H1 (cell line): ENCODE results near the gene PCSK9. TPM values are rescaled to one million over a fixed set of nuclear protein-coding genes. Genes with fewer than 3 reads are reported as not detected.

Experiments used
- CTCF ChIA-PET: fragments of 300-600 bp; sonication (Branson Sonifier 250); formaldehyde crosslinking; loops from one replicate; lab custom pipeline; 2021; ENCODE audit not compliant: partially characterized antibody; lab: Charles Lee
- POLR2A ChIA-PET: fragments of 300-600 bp; sonication (Branson Sonifier 250); formaldehyde crosslinking; loops from one replicate; lab custom pipeline; 2021; ENCODE audit warnings: inconsistent platforms; ENCODE audit not compliant: partially characterized antibody; lab: Charles Lee
- DNase-seq, 2 experiments: peaks; one replicate each; pipeline versions ENCODE4 v3.0.0 to v3.0.0-alpha.2; 2010 to 2022; ENCODE audit warnings: low spot score in 2 of 2, low read depth in 1 of 2, mixed read lengths in 1 of 2
- FAIRE-seq: peaks from 2 replicates; lab custom pipeline; 2011; peaks lifted over from hg19 to GRCh38; lab: Jason Lieb, UNC
- H2AFZ ChIP-seq: 2 replicates; pipeline ENCODE4 v1.8.1; 2012; ENCODE audit warnings: low read length, inconsistent platforms
- H2AK5ac ChIP-seq: 2 replicates; pipeline ENCODE4 v1.6.1; 2013; ENCODE audit warnings: low read depth, low read length
- H2BK120ac ChIP-seq: replicated peaks from 2 replicates; pipeline ENCODE3; 2013; ENCODE audit warnings: low read depth, low read length, inconsistent platforms
- H2BK12ac ChIP-seq: 2 replicates; pipeline ENCODE4 v1.6.1; 2013; ENCODE audit warnings: low read depth, low read length
- H2BK15ac ChIP-seq: 2 replicates; pipeline ENCODE4 v1.6.1; 2013; ENCODE audit warnings: low read length
- H2BK20ac ChIP-seq: 2 replicates; pipeline ENCODE4 v1.6.1; 2013; ENCODE audit warnings: low read length
- H2BK5ac ChIP-seq: 2 replicates; pipeline ENCODE4 v1.6.1; 2013; ENCODE audit warnings: low read depth, low read length
- H3K14ac ChIP-seq: 2 replicates; pipeline ENCODE4 v1.6.1; 2013; ENCODE audit warnings: inconsistent platforms; ENCODE audit not compliant: insufficient read length
- H3K18ac ChIP-seq: 2 replicates; pipeline ENCODE4 v1.6.1; 2013; ENCODE audit warnings: low read length; ENCODE audit errors: extremely low read depth
- H3K23ac ChIP-seq: 2 replicates; pipeline ENCODE4 v1.6.1; 2013; ENCODE audit warnings: inconsistent platforms; ENCODE audit not compliant: insufficient read length
- H3K23me2 ChIP-seq: 2 replicates; pipeline ENCODE4 v1.6.1; 2013; ENCODE audit warnings: low read depth, low read length
- H3K27ac ChIP-seq: 2 replicates; pipeline ENCODE4 v1.6.1; 2011; ENCODE audit warnings: low read depth, low read length, inconsistent platforms
- H3K27me3 ChIP-seq, 4 experiments: replicated peaks in 1 of 4; 1 replicate in 1 of 4; 2 replicates in 3 of 4; pipeline versions ENCODE4 v1.6.1 to v1.8.1; 2011 to 2013; ENCODE audit warnings: low read length in 3 of 4, mild to moderate bottlenecking in 3 of 4, inconsistent platforms in 2 of 4, mixed read lengths in 2 of 4, moderate library complexity in 1 of 4; ENCODE audit not compliant: control insufficient read depth in 3 of 4, insufficient read depth in 3 of 4; ENCODE audit errors: extremely low read depth in 1 of 4
- H3K36me3 ChIP-seq, 4 experiments: 2 replicates each; pipeline versions ENCODE4 v1.6.1 to v1.8.1; 2011 to 2013; ENCODE audit warnings: mild to moderate bottlenecking in 4 of 4, low read length in 3 of 4, moderate library complexity in 2 of 4, control low read depth in 1 of 4, inconsistent platforms in 1 of 4; ENCODE audit not compliant: insufficient read depth in 4 of 4, control insufficient read depth in 2 of 4
- H3K4ac ChIP-seq: replicated peaks from 2 replicates; pipeline ENCODE3; 2013; ENCODE audit warnings: low read length, low read depth, mixed read lengths, inconsistent platforms; ENCODE audit not compliant: insufficient read length
- H3K4me1 ChIP-seq, 4 experiments: replicated peaks in 1 of 4; 1 replicate in 1 of 4; 2 replicates in 3 of 4; pipeline versions ENCODE4 v1.6.1 to v1.8.1; 2011 to 2013; ENCODE audit warnings: low read length in 3 of 4, inconsistent platforms in 2 of 4, mixed read lengths in 1 of 4; ENCODE audit not compliant: insufficient read depth in 4 of 4, control insufficient read depth in 3 of 4
- H3K4me2 ChIP-seq, 2 experiments: 2 replicates each; pipeline versions ENCODE4 v1.6.1 to v1.8.1; 2011 to 2013; ENCODE audit warnings: low read depth in 2 of 2, low read length in 2 of 2, control low read depth in 1 of 2, inconsistent platforms in 1 of 2, mild to moderate bottlenecking in 1 of 2; ENCODE audit not compliant: insufficient read depth in 1 of 2
- H3K4me3 ChIP-seq, 4 experiments: fragments of 200-600, 300-600 bp in 1 of 4; sonication (generic), shearing (Covaris generic), sonication (Bioruptor Twin) in 1 of 4; 2 replicates each; pipeline versions ENCODE4 v1.5.1 to v1.8.1; 2011 to 2016; ENCODE audit warnings: low read length in 4 of 4, low read depth in 3 of 4, control low read depth in 2 of 4, inconsistent platforms in 2 of 4, mild to moderate bottlenecking in 2 of 4, mixed read lengths in 1 of 4, moderate library complexity in 1 of 4; ENCODE audit not compliant: insufficient read depth in 2 of 4; ENCODE audit errors: extremely low read depth in 1 of 4
- H3K56ac ChIP-seq: replicated peaks from 2 replicates; pipeline ENCODE3; 2013; ENCODE audit warnings: low read depth, mild to moderate bottlenecking, mixed read lengths, low read length, inconsistent platforms; ENCODE audit not compliant: insufficient read length
- H3K79me1 ChIP-seq: 2 replicates; pipeline ENCODE4 v1.6.1; 2013; ENCODE audit warnings: low read depth, low read length, control low read depth
- H3K79me2 ChIP-seq, 2 experiments: 2 replicates each; pipeline versions ENCODE4 v1.6.1 to v1.8.1; 2012 to 2013; ENCODE audit warnings: low read length in 2 of 2, mild to moderate bottlenecking in 2 of 2, inconsistent platforms in 1 of 2; ENCODE audit not compliant: insufficient read depth in 2 of 2, control insufficient read depth in 1 of 2
- H3K9ac ChIP-seq, 4 experiments: replicated peaks in 1 of 4; 1 replicate in 1 of 4; 2 replicates in 3 of 4; pipeline versions ENCODE4 v1.6.1 to v1.8.1; 2011 to 2013; ENCODE audit warnings: low read depth in 3 of 4, low read length in 3 of 4, control low read depth in 2 of 4, mild to moderate bottlenecking in 2 of 4, moderate library complexity in 2 of 4, inconsistent platforms in 1 of 4; ENCODE audit errors: extremely low read depth in 1 of 4
- H3K9me3 ChIP-seq, 2 experiments: 2 replicates each; pipeline versions ENCODE4 v1.6.1 to v1.8.1; 2012 to 2013; ENCODE audit warnings: mild to moderate bottlenecking in 2 of 2, moderate library complexity in 2 of 2, control low read depth in 1 of 2, inconsistent platforms in 1 of 2, low read depth in 1 of 2, low read length in 1 of 2, mixed read lengths in 1 of 2; ENCODE audit not compliant: insufficient read depth in 2 of 2
- H4K20me1 ChIP-seq, 2 experiments: replicated peaks in 1 of 2; 2 replicates each; pipeline versions ENCODE3 to v1.8.1; 2011 to 2013; ENCODE audit warnings: inconsistent platforms in 2 of 2, low read length in 2 of 2, mild to moderate bottlenecking in 1 of 2; ENCODE audit not compliant: insufficient read depth in 2 of 2, control insufficient read depth in 1 of 2
- H4K5ac ChIP-seq: 2 replicates; pipeline ENCODE4 v1.6.1; 2013; ENCODE audit warnings: low read length, low read depth, mixed read lengths, inconsistent platforms; ENCODE audit not compliant: insufficient read length
- H4K8ac ChIP-seq: 2 replicates; pipeline ENCODE4 v1.8.0; 2013; ENCODE audit warnings: mild to moderate bottlenecking, moderate library complexity, low read length, inconsistent platforms; ENCODE audit not compliant: insufficient read depth; ENCODE audit errors: extremely low read depth
- H4K91ac ChIP-seq: replicated peaks from 2 replicates; pipeline ENCODE3; 2013; ENCODE audit warnings: low read length, mixed read lengths, inconsistent platforms; ENCODE audit not compliant: insufficient read length
- JUND ChIP-seq: IDR thresholded peaks from 2 replicates; pipeline ENCODE4 v1.6.1; 2011; ENCODE audit warnings: mild to moderate bottlenecking, improper control_type of control experiment, low read length
- TAF7 ChIP-seq: optimal IDR thresholded peaks from 2 replicates; pipeline ENCODE3; 2011; ENCODE audit warnings: low read depth, mild to moderate bottlenecking, inconsistent platforms, low read length, moderate library complexity, borderline replicate concordance
- WGBS, 2 experiments: shearing (Covaris generic) in 1 of 2; methylation state at CpG; one replicate each; pipeline versions ENCODE4 v1.1.6 to v1.1.7; 2013 to 2015; ENCODE audit warnings: low lambda C conversion rate in 2 of 2, mixed read lengths in 2 of 2, inconsistent platforms in 1 of 2, low coverage in 1 of 2, missing lambda C conversion rate in 1 of 2; ENCODE audit not compliant: insufficient replicate concordance in 2 of 2, insufficient coverage in 1 of 2, insufficient read length in 1 of 2; ENCODE audit errors: extremely low coverage in 1 of 2, missing lambda C conversion rate in 1 of 2; 5-methylcytosine and 5-hydroxymethylcytosine counted together
- polyA plus RNA-seq, 7 experiments: library from polyadenylated mRNA; depleted of rRNA in 3 of 7; stranded (reverse) in 5 of 7; unstranded in 2 of 7; fragments of >200 nt in 5 of 7; fragments of 200-250 nt in 2 of 7; gene quantifications; 1 replicate in 5 of 7; 2 replicates in 1 of 7; 4 replicates in 1 of 7; pipeline versions ENCODE4 v1.2.1 to v1.2.3, GENCODE V29; 2011 to 2013; ENCODE audit warnings: missing spikeins in 2 of 7, mixed read lengths in 2 of 7
- total RNA-seq: library from RNA; stranded (reverse); fragmentation: NEBNext Ultra II Directional; extraction: Animal tissue kit (Norgen Biotek cat#: 25700); gene quantifications from 2 replicates; pipeline ENCODE4 v1.2.1, GENCODE V29; 2021

PCSK9 gene
- total and polyA plus RNA-seq, 2 of the 8 experiments (the other 6 are each of a cell fraction or from before 2014, with no cell fraction given): 22.3 to 32.3 TPM

GRCh38 chr1:55081188-55081904, 42.0 kb downstream of the PCSK9 start:
- no peak overlapping the region for H2AK5ac ChIP-seq
- no peaks in the 10 kb centered on the region for H3K23me2 ChIP-seq
- H3K9ac ChIP-seq: peak overlapping the region in 1 of 4 experiments; percentile 34; a peak in 1 of 7 replicates
- DNase-seq: no peak
- H3K4ac ChIP-seq: no peak overlapping the region
- H4K5ac ChIP-seq: no peak overlapping the region
- no peaks in the 10 kb centered on the region for H3K27me3 ChIP-seq
- no peaks in the 10 kb centered on the region; a peak in 1 of 4 replicates for H3K9me3 ChIP-seq
- WGBS, 2 experiments: 70% methylated on average over 9 of the region's 9 CpGs; no CpG with 5 or more reads in 1 of the 2 experiments
- no peak overlapping the region for H2BK20ac ChIP-seq
- no peak overlapping the region for H3K4me2 ChIP-seq
- no peak for TF ChIP-seq TAF7
- TF ChIP-seq JUND: 0 out of 2 replicates have a peak, but pooled peaks have one; percentile 22
- TF ChIP-seq, all 59 proteins: peak for 1
- no peak overlapping the region for H3K4me3 ChIP-seq
- CTCF ChIA-PET: interaction anchor here (0.8 to 2.9 kb wide), 3 partner anchors 10 to 62 kb away, joined by 3 to 22 read pairs (median 5); no protein-coding TSS in a partner anchor
- no peaks in the 10 kb centered on the region for H3K79me1 ChIP-seq
- no peak overlapping the region for H4K91ac ChIP-seq
- H3K79me2 ChIP-seq: no peaks in the 10 kb centered on the region
- H3K23ac ChIP-seq: no peak overlapping the region
- no peak overlapping the region for H4K8ac ChIP-seq
- no peak overlapping the region for H2BK5ac ChIP-seq
- H2BK12ac ChIP-seq: no peak overlapping the region
- no peak overlapping the region for H2BK15ac ChIP-seq
- no peak overlapping the region for H3K14ac ChIP-seq
- H2BK120ac ChIP-seq: no peak overlapping the region
- no peak overlapping the region for H3K27ac ChIP-seq
- H3K18ac ChIP-seq: no peak overlapping the region
- POLR2A ChIA-PET: no interaction called here
- H3K56ac ChIP-seq: no peak overlapping the region
- H2AFZ ChIP-seq: no peak overlapping the region
- no peaks in the 10 kb centered on the region for H4K20me1 ChIP-seq
- no peaks in the 10 kb centered on the region; a peak in 1 of 7 replicates for H3K4me1 ChIP-seq
- FAIRE-seq: no peak
- H3K36me3 ChIP-seq: peaks cover 13 to 68% (median 42%) of the 10 kb centered on the region in 4 experiments
